ENCODE data around the gene SH3YL1.

DNA sequence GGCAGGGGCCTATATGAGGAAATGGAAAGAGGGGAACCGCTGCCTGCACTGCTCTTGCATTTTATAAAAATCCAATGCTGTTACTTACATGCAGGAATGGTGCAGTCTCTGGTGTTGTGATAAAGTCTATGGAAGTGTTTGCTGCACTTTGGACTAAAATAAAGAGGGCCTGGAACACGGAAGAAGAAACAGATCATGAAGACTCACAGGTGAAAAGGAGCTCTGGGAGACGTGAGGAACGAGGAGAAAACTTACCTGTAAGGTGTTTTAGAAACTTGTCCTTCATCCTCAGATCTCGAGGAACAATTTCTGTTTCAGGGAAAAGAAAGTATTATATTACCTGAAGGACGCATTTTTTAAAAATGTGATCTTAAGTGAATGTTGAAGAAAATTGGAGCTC, 22.2 kb upstream of the SH3YL1 start:
- TF ChIP-seq, protein P1, sequence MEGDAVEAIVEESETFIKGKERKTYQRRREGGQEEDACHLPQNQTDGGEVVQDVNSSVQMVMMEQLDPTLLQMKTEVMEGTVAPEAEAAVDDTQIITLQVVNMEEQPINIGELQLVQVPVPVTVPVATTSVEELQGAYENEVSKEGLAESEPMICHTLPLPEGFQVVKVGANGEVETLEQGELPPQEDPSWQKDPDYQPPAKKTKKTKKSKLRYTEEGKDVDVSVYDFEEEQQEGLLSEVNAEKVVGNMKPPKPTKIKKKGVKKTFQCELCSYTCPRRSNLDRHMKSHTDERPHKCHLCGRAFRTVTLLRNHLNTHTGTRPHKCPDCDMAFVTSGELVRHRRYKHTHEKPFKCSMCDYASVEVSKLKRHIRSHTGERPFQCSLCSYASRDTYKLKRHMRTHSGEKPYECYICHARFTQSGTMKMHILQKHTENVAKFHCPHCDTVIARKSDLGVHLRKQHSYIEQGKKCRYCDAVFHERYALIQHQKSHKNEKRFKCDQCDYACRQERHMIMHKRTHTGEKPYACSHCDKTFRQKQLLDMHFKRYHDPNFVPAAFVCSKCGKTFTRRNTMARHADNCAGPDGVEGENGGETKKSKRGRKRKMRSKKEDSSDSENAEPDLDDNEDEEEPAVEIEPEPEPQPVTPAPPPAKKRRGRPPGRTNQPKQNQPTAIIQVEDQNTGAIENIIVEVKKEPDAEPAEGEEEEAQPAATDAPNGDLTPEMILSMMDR (IDR thresholded peaks at IDR 0.05) = no peak
- no peak for TF ChIP-seq POLR2A (IDR thresholded peaks at IDR 0.05)
- TF ChIP-seq POLR2AphosphoS5 (IDR thresholded peaks at IDR 0.05) = no peak

Measured in breast epithelium (tissue), 3 donors.